Right ventricle myocardium inferior (tissue), 1 donor: ENCODE data around the gene TSHZ3. TPM values are rescaled to one million over a fixed set of nuclear protein-coding genes. Genes with fewer than 3 reads are reported as not detected.

Experiments used
- ATAC-seq: fragments of 200-7000 bp; cut with Tn5 transposase; one replicate; pipeline ENCODE4 v1.9.1; 2020; ENCODE audit warnings: mild to moderate bottlenecking, moderate library complexity
- DNase-seq: peaks from one replicate; pipeline ENCODE4 v3.0.0; 2021; ENCODE audit errors: missing footprints
- intact Hi-C: fragments of 100-400 bp; cut with DNase I; formaldehyde crosslinking; loops from one replicate; pipeline ENCODE4 v1.11.0; 2022
- total RNA-seq: library from RNA; stranded (reverse); fragmentation: NEBNext Ultra II Directional; extraction: Animal tissue kit (Norgen Biotek cat#: 25700); gene quantifications from one replicate; pipeline ENCODE4 v1.2.1, GENCODE V29; 2021
- donor health status: DM: no; HTN: yes; CAD: no; lungs with severe emphysema.

TSHZ3 gene
- total RNA-seq, 1 donor from 2014 or later = 3.5 TPM

DNA sequence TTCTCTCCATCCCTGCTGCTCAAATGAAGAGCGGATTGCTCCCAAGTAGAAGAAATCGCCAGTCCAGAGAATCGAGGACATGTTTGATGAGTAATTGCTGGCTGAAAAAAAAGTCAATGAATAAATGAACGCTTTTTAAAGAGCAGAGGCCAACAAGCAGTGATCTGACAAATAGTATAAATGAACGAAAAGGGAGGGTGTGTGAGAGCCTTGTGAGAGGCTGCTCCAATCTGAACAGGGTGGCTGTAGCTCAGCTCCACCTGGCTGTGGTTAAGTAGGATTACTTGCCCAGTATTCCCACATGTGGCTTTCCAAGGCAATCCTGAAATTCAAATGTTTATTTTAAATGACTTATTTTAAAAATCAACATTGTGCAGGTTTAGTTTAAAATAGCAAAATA is 117.1 kb downstream of the TSHZ3 start:
- ATAC-seq = no peak
- intact Hi-C loops = no loop called here
- DNase-seq = no peak

DNA sequence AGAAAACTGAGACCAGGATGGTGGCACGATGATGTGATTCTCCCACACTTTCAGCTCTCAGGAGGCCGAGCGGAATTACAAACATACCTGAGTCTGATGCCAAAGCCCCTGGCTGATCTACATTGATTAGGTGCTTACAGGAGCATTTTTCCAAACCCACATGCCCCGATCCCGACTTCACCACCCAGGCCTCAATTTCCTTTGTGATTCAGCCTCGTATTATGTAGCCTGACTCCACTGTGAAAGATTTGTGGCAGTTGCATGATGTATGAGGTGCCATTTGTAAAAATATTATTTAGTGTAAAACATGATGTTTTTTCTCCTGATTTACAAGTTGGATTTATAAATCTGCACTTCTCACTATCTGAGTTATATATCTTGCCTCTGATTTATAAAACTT is 118.0 kb downstream of the TSHZ3 start:
- ATAC-seq (no peak), DNase-seq (no peak)
- intact Hi-C loops = no loop called here

DNA sequence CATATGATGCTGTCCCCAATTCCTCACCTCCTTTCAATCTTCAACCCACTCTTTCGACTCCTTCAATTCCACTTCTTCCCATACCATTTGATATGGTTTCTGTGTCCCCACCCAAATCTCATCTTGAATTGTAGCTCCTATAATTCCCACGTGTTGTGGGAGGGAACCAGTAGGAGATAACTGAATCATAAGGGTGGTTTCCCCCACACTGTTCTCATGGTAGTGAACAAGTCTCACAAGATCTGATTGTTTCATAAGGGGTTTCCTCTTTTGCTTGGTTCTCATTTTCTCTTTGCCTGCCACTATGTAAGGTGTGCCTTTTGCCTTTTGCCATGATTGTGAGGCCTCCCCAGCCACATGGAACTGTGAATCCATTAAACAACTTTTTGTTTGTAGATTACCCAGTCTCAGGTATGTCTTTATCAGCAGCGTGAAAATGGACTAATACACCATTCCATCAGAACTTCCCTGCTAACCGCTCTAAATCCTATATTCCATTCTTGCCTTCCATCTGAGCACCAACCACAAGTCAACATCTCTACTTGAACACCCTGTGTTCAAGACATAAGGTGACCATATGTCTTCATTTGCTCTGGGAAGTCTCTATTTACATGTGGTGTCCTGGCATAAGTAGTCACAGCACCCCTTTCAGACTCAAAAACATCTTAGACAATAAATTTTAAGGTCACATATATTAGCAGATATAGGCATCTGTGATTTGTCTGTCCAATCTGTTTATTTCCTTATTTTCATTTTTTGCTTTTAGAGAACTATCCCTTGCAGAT is 122.9 kb downstream of the TSHZ3 start:
- DNase-seq (no peak), ATAC-seq (no peak)
- intact Hi-C loops = no loop called here
